LNCaP clone FGC (cell line): ENCODE measurements around the gene WDSUB1.

Source experiments
- DNase-seq: peaks from one replicate; pipeline ENCODE4 v3.0.0-alpha.2; 2011; ENCODE audit warnings: low read depth
- H3K4me3 ChIP-seq: 2 replicates; pipeline ENCODE4 v1.5.1; 2011; ENCODE audit warnings: mild to moderate bottlenecking, low read depth, low read length, control low read depth
- CTCF ChIP-seq: IDR thresholded peaks from 2 replicates; pipeline ENCODE4 v1.5.1; 2012; ENCODE audit warnings: mild to moderate bottlenecking; ENCODE audit not compliant: control insufficient read depth, insufficient read depth; ENCODE audit errors: extremely low read depth

WDSUB1 gene

GRCh38 chr2:159229476-159230144, 56.9 kb downstream of the WDSUB1 start:
- H3K4me3 ChIP-seq: no peak overlapping the region
- no peak for TF ChIP-seq CTCF
- DNase-seq: no peak

- no peak overlapping the region for H3K4me3 ChIP-seq
- DNase-seq: no peak
- no peak for TF ChIP-seq CTCF
These were observed 58.4 kb downstream of the WDSUB1 start for GRCh38 chr2:159228081-159228581.

GRCh38 chr2:159227467-159227866, 59.0 kb downstream of the WDSUB1 start:
- H3K4me3 ChIP-seq: no peak overlapping the region
- no peak for DNase-seq
- no peak for TF ChIP-seq CTCF

GRCh38 chr2:159226608-159227385, 59.7 kb downstream of the WDSUB1 start:
- peak; percentile 30 for DNase-seq
- H3K4me3 ChIP-seq: no peak overlapping the region
- TF ChIP-seq CTCF: no peak

- TF ChIP-seq CTCF: no peak
- H3K4me3 ChIP-seq: no peak overlapping the region
- no peak for DNase-seq
These were observed 60.4 kb downstream of the WDSUB1 start for GRCh38 chr2:159226059-159226461.

GRCh38 chr2:159225025-159226016, 61.2 kb downstream of the WDSUB1 start:
- DNase-seq: no peak
- TF ChIP-seq CTCF: no peak
- H3K4me3 ChIP-seq: no peak overlapping the region
